K562 (cell line): ENCODE results near the gene KCNQ4. TPM values are rescaled to one million over a fixed set of nuclear protein-coding genes. Genes with fewer than 3 reads are reported as not detected.

Source experiments
- BCLAF1 ChIP-seq, 2 experiments: fragments of 450-650 bp in 1 of 2; IDR thresholded peaks; 2 replicates each; pipeline ENCODE4 v1.6.1; 2011 to 2017; ENCODE audit warnings: low read depth in 2 of 2, antibody characterized with exemption in 1 of 2, borderline replicate concordance in 1 of 2, low read length in 1 of 2, mild to moderate bottlenecking in 1 of 2, mixed read lengths in 1 of 2; ENCODE audit not compliant: control insufficient read depth in 1 of 2
- CBFA2T2 ChIP-seq: fragments of 450-650 bp; conservative IDR thresholded peaks from 2 replicates; pipeline ENCODE4 v1.6.1; 2017; ENCODE audit warnings: mild to moderate bottlenecking
- CBFB ChIP-seq: sonication (generic); formaldehyde crosslinking; IDR thresholded peaks from 2 replicates; pipeline ENCODE4 v1.4.0; 2020; ENCODE audit warnings: mild to moderate bottlenecking, missing genetic modification reagents
- CEBPB ChIP-seq: fragments of 450-650 bp; IDR thresholded peaks from 2 replicates; pipeline ENCODE4 v1.6.1; 2016; ENCODE audit warnings: missing genetic modification characterization, missing compliant biosample characterization
- CGGBP1 ChIP-seq: fragments of 250-450 bp; sonication (Bioruptor Pico); IDR thresholded peaks from 2 replicates; pipeline ENCODE4 v1.9.0; 2021; ENCODE audit warnings: mild to moderate bottlenecking
- HDAC8 ChIP-seq: fragments of 450-650 bp; IDR thresholded peaks from 2 replicates; pipeline ENCODE4 v1.6.1; 2016; ENCODE audit warnings: mild to moderate bottlenecking, missing genetic modification characterization, moderate library complexity, missing compliant biosample characterization
- NFE2L1 ChIP-seq: fragments of 450-650 bp; IDR thresholded peaks from 2 replicates; pipeline ENCODE4 v1.6.1; 2016; ENCODE audit warnings: missing genetic modification characterization, low read depth, mild to moderate bottlenecking, missing compliant biosample characterization, moderate library complexity, borderline replicate concordance
- RCOR1 ChIP-seq, 2 experiments: IDR thresholded peaks; 2 replicates each; pipeline ENCODE4 v1.6.1; 2012; ENCODE audit warnings: low read depth in 2 of 2, low read length in 2 of 2, borderline replicate concordance in 1 of 2, improper control_type of control experiment in 1 of 2
- TBL1XR1 ChIP-seq, 2 experiments: IDR thresholded peaks; 2 replicates each; pipeline ENCODE4 v1.6.1; 2012; ENCODE audit warnings: improper control_type of control experiment in 2 of 2, low read length in 2 of 2, mild to moderate bottlenecking in 1 of 2
- TRIM28 ChIP-seq: fragments of 450-650 bp; IDR thresholded peaks from 2 replicates; pipeline ENCODE4 v1.6.1; 2017
- ZBTB40 ChIP-seq, 2 experiments: fragments of 450-650 bp in 1 of 2; sonication (generic) in 1 of 2; formaldehyde crosslinking in 1 of 2; IDR thresholded peaks; 2 replicates each; pipeline versions ENCODE4 v1.7.1 to v1.9.0; 2016 to 2022; ENCODE audit warnings: inconsistent platforms in 1 of 2, mild to moderate bottlenecking in 1 of 2, missing genetic modification reagents in 1 of 2
- ZNF583 ChIP-seq: fragments of 250-450 bp; sonication (Bioruptor Pico); IDR thresholded peaks from 2 replicates; pipeline ENCODE4 v1.4.0; 2020
- ZNF780A ChIP-seq: fragments of 250-450 bp; sonication (Bioruptor Pico); IDR thresholded peaks from 2 replicates; pipeline ENCODE4 v1.5.0; 2021; ENCODE audit warnings: mild to moderate bottlenecking
- polyA plus RNA-seq, 8 experiments: library from polyadenylated mRNA; depleted of rRNA in 4 of 8; stranded (reverse) in 5 of 8; unstranded in 3 of 8; fragments of >200 nt; fragmentation: Nextera tagmentation in 2 of 8; fragmentation: Illumina TruSeq in 1 of 8; extraction: Ambion mirVana in 2 of 8; extraction: Trizol in 1 of 8; gene quantifications; 2 replicates each; pipeline versions ENCODE4 v1.2.1 to v1.2.3, GENCODE V29; 2011 to 2014; ENCODE audit warnings: inconsistent platforms in 1 of 8, missing spikeins in 1 of 8
- total RNA-seq, 7 experiments: library from RNA; depleted of rRNA in 6 of 7; stranded (reverse); fragments of >200 nt in 6 of 7; fragmentation: Illumina TruSeq in 2 of 7; extraction: Trizol in 2 of 7; gene quantifications; 2 replicates each; pipeline versions ENCODE4 v1.2.1 to v1.2.3, GENCODE V29; 2011 to 2021; ENCODE audit warnings: low replicate concordance in 1 of 7

Gene KCNQ4
- total and polyA plus RNA-seq, 9 of the 15 experiments (the other 6 are each of a cell fraction or from before 2014, with no cell fraction given): 0.07 to 4.1 (median 0.79) TPM

GRCh38 chr1:40820911-40821693, 37.5 kb downstream of the KCNQ4 start (continued):
- TF ChIP-seq BCLAF1 (IDR thresholded peaks at IDR 0.05; ENCODE audit: borderline replicate concordance in 1 of 2, control insufficient read depth in 1 of 2, low read depth in 2 of 2, low read length in 1 of 2) (0 out of 4 replicates have a peak, but pooled peaks of 1 of the 2 experiments have one; percentile 32), CEBPB (tag) (no peak), CGGBP1 (CRISPR knock-in tag) (no peak), NFE2L1 (tag) (no peak), ZNF780A (CRISPR knock-in tag) (no peak), RCOR1 (IDR thresholded peaks at IDR 0.05; ENCODE audit: borderline replicate concordance in 1 of 2, low read depth in 2 of 2, low read length in 2 of 2) (peak; percentile 73 to 97; a peak in 3 of 4 replicates), ZNF583 (CRISPR knock-in tag) (peak; percentile 84), TRIM28 (peak; percentile 44; the same call in 1 of the 2 replicates), CBFB (CRISPR knock-in tag) (peak; percentile 81; the same call in 1 of the 2 replicates), TBL1XR1 (IDR thresholded peaks at IDR 0.05; ENCODE audit: low read length in 2 of 2) (peak; percentile 88 to 95), CBFA2T2 (peak; percentile 99), HDAC8 (tag) (peak; percentile 26; the same call in 1 of the 2 replicates), ZBTB40 (IDR thresholded peaks at IDR 0.05) (no peak; the same call in 1 of the 2 replicates), ZBTB40 (CRISPR knock-in tag; IDR thresholded peaks at IDR 0.05) (no peak)
